NCI-H1694 treated with DMSO at 0.1 percent for 48 hours (cell line): ENCODE measurements around the gene OSCAR.

Experiments used
- DNase-seq: peaks from one replicate; lab custom pipeline; 2025; lab: John Stamatoyannopoulos, UW

Gene OSCAR

DNA sequence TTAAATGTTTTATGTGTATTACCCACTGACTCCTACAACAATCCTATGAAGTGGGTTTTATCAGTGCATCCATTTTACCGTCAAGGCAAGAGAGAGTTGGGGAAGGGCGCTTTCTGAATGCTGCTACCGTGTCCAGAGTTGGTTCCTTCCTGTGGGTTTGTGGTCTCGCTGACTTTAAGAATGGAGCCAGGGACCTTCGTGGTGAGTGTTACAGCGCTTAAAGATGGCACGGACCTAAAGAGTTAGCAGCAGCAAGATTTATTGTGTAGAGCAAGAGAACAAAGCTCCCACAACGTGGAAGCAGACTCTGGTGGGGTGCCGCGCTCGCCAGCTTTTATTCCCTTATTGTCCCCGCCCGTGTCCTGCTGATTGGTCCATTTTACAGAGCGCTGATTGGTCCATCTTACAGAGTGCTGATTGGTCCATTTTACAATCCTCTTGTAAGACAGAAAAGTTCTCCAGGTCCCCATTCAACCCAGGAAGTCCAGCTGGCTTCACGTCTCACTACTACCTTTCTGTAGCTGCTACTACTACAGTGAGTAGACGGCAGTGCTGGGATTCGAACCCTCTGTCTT lies 6.1 kb downstream of the OSCAR start:
- DNase-seq = no peak

DNA sequence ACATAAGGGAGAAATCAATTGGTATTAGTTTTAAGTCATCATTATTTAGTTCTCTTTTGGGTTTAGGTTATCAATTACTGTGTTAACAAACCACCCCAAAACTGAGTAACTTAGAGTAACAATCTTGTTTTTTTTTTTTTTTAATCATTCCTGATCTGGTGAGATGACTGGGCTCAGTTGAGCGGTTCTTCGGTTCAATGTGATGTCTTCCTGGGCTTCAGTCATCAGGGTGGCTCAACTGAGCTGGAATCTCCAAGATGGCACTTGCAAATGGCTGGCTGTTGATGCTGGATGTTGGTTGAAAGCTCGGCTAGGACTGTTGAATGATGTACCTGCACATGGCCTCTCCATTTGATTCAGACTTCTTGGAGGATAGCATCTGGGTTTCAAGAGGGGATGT lies 16.2 kb downstream of the OSCAR start:
- DNase-seq = no peak

DNA sequence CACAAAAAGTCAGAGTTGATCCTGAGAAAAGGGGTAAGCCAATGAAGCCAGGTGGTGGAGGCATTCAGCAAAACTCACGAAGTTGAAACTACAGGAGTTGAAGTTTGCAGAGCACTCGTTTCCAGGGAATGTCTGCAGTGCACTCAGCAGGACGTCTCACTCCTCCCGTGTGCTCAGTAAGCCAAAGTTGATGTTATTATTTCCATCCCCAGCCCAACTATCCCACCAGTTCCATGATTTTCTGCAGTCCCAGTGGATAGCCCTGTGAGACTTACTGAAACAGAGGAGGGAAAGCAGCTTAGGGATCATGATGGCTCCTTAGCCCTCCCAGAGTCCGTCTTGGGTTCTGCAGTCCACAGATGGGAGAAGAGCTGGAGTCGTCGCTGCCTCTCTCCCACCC lies 19.6 kb downstream of the OSCAR start, which contains the start of gene TARM1:
TSS of gene TARM1 (minus strand) at position 334 of the 400 bp plus-strand sequence. CDS start at position 309, 25 bp downstream.
- no peak for DNase-seq

DNA sequence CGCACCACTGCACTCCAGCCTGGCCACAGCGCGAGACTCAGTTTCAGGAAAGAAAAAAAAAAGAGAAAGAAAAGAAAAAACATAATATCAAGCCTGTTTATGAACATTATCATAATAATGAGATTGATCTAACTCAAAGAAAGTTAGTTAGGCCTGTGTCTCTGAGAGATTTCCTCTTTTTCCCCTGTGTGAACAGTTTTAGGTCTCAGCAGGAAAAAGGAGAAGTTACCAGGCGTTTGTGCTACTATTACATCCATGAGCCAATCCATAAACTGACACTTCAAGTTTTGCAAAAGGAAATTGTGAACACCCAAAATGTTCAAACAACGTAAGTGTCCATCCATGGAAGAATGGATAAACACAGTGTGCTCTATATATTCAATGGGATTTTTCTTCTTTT lies 23.3 kb downstream of the OSCAR start:
- DNase-seq = no peak

DNA sequence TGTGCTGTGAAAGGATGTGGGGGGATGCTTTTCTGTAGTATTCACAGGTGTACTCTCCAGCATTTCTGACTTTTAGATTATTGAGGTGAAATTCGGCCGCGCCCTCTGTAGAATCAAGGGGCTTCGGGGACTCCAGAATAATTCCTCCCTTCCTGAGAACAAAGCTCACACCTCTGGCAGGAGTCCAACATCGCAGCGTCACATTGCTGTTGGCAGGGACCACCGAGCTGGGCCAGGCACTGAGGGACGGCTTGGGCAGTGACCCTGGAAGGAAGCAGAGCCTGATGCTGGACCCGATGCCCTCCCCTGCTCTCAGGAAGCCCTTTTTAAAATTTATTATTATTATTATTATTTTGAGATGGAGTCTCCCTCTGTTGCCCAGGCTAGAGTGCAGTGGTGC lies 25.8 kb downstream of the OSCAR start:
- DNase-seq = no peak

DNA sequence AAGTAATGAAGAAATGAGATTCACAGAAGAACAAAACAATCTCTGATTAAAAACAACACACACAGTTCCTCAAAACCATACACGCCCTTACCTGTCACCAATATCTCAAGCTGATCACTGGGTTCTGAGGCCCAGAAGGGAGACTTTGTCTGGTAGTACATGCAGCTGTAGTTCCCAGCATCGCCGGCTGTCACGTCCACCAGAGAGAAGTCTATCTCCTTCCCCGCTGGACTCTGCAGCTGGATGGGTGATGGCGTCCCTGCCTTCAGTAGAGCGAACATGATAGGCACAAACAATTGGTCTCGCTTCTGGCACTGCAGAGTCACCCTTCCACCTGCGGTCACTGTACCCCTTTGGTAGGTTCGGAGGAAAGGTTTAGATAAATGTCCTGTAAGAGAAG lies 26.8 kb downstream of the OSCAR start:
- DNase-seq = no peak

DNA sequence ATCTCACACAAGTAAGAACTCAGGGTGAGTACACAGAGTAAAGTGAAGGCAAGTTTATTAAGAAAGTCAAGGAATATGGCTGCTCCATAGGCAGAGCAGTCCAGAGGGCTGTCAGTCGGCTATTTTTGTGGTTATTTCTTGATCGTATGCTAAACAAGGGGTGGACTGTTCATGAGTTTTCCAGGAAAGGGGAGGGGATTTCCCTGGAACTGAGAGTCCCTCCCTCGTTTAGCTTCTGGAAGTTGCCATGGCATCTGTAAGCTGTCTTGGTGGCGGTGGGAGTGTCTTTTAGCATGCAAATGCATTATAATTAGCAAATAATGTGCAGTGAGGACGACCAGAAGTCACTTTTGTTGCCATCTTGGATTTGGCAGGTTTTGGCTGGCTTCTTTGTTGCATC lies 31.1 kb downstream of the OSCAR start:
- DNase-seq = no peak

DNA sequence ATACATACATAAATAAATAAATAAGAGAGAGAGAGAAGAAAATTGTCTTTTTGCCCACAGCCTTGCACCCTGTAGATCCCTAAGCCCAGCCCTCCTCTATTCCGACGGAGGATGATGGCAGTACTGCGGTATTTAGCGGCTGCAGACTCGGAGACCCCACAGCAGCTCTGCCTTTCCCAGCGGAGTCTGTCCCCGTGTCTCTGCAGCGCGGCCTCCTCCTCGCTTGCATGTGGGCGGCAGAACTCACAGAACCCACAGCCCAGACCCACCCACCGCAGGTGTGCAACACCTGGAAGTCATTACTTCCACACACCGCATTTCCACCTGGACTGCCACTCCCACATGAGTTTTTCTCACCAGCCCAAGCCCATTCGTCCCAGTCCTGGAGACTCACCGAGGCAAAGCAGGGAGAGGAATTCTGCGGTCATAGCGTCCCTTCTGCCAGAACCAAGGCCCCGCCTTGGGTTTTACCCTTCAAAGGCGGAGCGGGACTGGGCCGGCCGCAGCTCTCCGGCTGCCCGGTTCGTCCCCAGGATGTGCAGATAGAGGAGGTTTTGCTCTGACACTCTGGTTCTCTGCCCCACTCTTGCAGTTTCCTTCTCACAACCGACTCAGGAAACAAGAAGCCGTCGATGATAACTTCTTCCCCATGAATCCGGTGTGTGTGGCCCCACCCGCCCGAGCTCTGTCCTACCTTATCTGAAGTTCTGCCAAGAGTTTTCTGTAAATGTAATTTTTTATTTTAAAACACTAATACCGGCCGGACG lies 37.1 kb downstream of the OSCAR start, which contains the start of gene VSTM1:
TSS of gene VSTM1 (minus strand) at position 548 of the 767 bp plus-strand sequence. CDS start at position 428, 120 bp downstream.
- DNase-seq = no peak

DNA sequence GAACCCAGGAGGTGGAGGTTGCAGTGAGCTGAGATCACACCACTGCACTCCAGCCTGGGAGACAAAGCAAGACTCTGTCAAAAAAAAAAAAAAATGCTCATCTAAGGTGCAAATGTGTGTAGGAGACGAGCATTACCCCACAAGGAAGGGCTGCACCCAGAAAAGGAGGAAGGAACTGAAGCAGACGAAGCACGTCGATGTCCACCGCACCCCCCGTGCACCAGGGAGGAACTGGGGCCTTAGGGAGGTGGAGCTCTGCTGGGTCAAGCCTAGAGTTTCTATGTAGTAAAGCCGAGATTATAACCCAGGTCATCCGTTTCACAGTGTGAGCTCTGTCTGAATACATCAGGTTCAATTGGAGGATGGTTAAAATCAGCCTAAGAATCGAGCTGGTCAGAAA lies 38.0 kb downstream of the OSCAR start:
- DNase-seq = no peak

DNA sequence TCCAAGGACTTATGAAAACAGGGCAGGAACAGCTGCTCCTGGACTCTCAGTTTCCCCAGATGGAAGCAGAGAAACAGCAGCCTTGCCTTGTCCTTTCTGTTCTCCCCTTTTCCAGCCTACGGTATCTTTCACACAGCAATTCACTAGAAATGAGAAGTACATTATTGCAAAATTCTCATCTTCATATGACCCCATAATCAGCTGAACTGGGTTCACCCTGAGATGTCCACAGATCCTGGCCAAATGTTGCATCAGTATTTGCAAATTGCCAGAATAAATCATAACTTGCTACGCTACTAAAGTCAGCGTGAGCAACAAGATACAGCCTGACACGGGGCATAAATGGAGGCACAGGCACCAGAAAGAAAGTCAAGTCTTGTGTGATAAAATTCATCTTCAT lies 53.0 kb downstream of the OSCAR start:
- no peak for DNase-seq

DNA sequence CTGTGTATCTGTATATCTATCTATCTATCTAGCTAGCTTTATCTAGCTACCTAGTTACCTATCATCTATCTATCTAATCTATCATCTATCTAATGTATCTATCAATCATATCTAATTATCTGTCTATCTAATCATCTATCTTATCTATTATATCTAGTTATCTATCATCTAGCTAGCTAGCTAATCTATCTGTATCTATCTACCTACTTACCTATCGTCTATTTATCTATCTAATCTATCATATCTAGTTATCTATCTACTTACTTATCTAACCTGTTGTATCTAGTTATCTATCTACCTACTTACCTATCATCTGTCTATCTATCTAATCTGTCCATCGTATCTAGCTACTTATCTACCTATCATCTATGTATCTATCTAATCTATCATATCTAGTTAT lies 54.8 kb downstream of the OSCAR start:
- DNase-seq = no peak
